Esophagus muscularis mucosa (tissue), 4 donors: Measurements from ENCODE around the gene MNAT1. TPM values are rescaled to one million over a fixed set of nuclear protein-coding genes. Genes with fewer than 3 reads are reported as not detected.
"Not testable (repeated sequence)": the region's sequence is repeated elsewhere in the genome, so short reads cannot be mapped to it uniquely, and the experiment has no call there.

ENCODE experiments used
- DNase-seq: peaks from one replicate; pipeline ENCODE4 v3.0.0-alpha.2; 2017; ENCODE audit errors: extremely low spot score
- H3K27ac ChIP-seq, 4 donors: fragments of 200-600 bp; sonication (generic); replicated peaks in 1 of 4; 1 replicate in 3 of 4; 2 replicates in 1 of 4; pipeline ENCODE4 v1.5.1; 2016 to 2019; ENCODE audit warnings: mild to moderate bottlenecking in 1 of 4
- H3K27me3 ChIP-seq, 4 donors: fragments of 200-600 bp; sonication (generic); one replicate each; pipeline versions ENCODE4 v1.5.1 to v1.6.0; 2016 to 2019
- H3K36me3 ChIP-seq, 4 donors: fragments of 200-600 bp; sonication (generic); one replicate each; pipeline ENCODE4 v1.5.1; 2016 to 2019
- H3K4me1 ChIP-seq, 4 donors: fragments of 200-600 bp; sonication (generic); one replicate each; pipeline ENCODE4 v1.5.1; 2016 to 2019
- H3K4me3 ChIP-seq, 4 donors: fragments of 200-600 bp; sonication (generic); 1 replicate in 2 of 4; 2 replicates in 2 of 4; pipeline ENCODE4 v1.5.1; 2016 to 2019; ENCODE audit warnings: mild to moderate bottlenecking in 4 of 4, moderate library complexity in 1 of 4
- H3K9me3 ChIP-seq, 4 donors: fragments of 200-600 bp; sonication (generic); 1 replicate in 3 of 4; 2 replicates in 1 of 4; pipeline ENCODE4 v1.5.1; 2016 to 2019
- EP300 ChIP-seq: sonication (generic); formaldehyde crosslinking; IDR thresholded peaks from one replicate; pipeline ENCODE4 v1.6.1; 2017; ENCODE audit warnings: antibody characterized with exemption
- POLR2A ChIP-seq: fragments of 450-650 bp; IDR thresholded peaks from one replicate; pipeline ENCODE4 v1.6.1; 2017; ENCODE audit warnings: antibody characterized with exemption, moderate library complexity, mild to moderate bottlenecking, low read depth
- POLR2AphosphoS5 ChIP-seq, 2 donors: sonication (generic); formaldehyde crosslinking; IDR thresholded peaks; one replicate each; pipeline ENCODE4 v1.6.1; 2017; ENCODE audit warnings: antibody characterized with exemption in 2 of 2
- WGBS: methylation state at CpG from one replicate; pipeline ENCODE4 v1.1.5; 2018; 5-methylcytosine and 5-hydroxymethylcytosine counted together
- intact Hi-C: fragments of 100-400 bp; cut with DNase I; formaldehyde crosslinking; loops from one replicate; pipeline ENCODE4 v1.15.1; 2023
- total RNA-seq, 4 donors: library from RNA; depleted of rRNA; stranded (reverse); fragments of >200 nt; gene quantifications; one replicate each; pipeline versions ENCODE4 v1.1.0 to v1.2.1, GENCODE V29; 2016
- TF ChIP-seq, protein P1 (sequence below), 3 experiments: fragments of 200-600 bp in 2 of 3; fragments of 450-650 bp in 1 of 3; sonication (generic) in 2 of 3; IDR thresholded peaks; one replicate each; pipeline ENCODE4 v1.5.1; 2017 to 2019; ENCODE audit warnings: antibody characterized with exemption in 3 of 3, mild to moderate bottlenecking in 2 of 3, moderate library complexity in 1 of 3

The MNAT1 gene
- total RNA-seq, 4 donors from 2014 or later = 34.9 to 48.2 (median 38.1) TPM

DNA sequence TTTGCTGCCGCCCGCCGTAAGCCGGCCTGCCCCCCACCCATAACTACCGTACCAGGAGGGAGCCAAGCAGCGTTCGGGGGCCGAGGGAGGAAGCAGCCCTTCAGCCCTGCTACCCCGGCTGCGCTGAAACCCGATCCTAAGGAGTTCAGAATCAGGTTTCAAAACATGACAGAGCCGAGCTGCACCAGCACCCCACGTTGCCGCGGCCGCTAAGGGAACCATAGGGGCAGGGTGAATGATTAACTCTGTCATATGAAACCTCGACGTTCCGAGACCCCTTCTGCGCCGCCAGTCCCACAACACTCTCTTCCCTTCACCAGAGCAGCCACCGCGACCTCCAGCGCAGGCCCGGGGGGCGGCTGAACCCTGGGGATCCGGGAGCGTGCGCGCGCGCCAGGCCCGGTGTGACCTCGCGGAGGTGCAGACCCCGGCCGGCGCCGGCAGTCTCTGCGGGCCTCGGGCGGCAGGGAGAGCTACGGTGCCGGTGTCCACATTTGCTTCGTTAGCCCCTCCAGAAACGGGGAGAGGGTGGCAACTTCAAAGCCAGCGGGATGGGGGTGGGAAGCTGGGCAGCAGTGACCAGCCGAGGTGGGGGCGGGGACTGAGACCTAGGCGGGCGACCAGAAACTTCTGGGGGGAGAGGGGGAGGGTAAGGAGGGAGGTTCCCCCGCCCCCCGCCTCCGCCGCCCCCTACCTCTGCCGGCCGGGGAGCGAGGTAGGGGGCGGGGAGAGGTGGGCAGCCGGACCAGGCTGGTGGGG lies 12.0 kb upstream of the MNAT1 start:
- Histone ChIP-seq H3K4me3 (peak overlapping the region; percentile 71 to 82 (median 76)), H3K27me3 (peaks cover 0 to 28% (median 0%) of the 10 kb centered on the region in 4 donors), H3K9me3 (no peaks in the 10 kb centered on the region), H3K4me1 (peaks cover 20 to 36% (median 25%) of the 10 kb centered on the region in 4 donors), H3K36me3 (no peaks in the 10 kb centered on the region), H3K27ac (peak overlapping the region; percentile 69 to 84 (median 72))
- WGBS = under 1% methylated on average over 31 of the region's 60 CpGs
- DNase-seq = no peak
- intact Hi-C loops = loop anchor here (5.0 kb wide), 2 partner anchors 65 to 305 kb away; no protein-coding TSS in a partner anchor
- TF ChIP-seq EP300 (no peak), POLR2A (no peak), POLR2AphosphoS5 (IDR thresholded peaks at IDR 0.05) (no peak)
- TF ChIP-seq, protein P1, sequence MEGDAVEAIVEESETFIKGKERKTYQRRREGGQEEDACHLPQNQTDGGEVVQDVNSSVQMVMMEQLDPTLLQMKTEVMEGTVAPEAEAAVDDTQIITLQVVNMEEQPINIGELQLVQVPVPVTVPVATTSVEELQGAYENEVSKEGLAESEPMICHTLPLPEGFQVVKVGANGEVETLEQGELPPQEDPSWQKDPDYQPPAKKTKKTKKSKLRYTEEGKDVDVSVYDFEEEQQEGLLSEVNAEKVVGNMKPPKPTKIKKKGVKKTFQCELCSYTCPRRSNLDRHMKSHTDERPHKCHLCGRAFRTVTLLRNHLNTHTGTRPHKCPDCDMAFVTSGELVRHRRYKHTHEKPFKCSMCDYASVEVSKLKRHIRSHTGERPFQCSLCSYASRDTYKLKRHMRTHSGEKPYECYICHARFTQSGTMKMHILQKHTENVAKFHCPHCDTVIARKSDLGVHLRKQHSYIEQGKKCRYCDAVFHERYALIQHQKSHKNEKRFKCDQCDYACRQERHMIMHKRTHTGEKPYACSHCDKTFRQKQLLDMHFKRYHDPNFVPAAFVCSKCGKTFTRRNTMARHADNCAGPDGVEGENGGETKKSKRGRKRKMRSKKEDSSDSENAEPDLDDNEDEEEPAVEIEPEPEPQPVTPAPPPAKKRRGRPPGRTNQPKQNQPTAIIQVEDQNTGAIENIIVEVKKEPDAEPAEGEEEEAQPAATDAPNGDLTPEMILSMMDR (IDR thresholded peaks at IDR 0.05) = no peak

DNA sequence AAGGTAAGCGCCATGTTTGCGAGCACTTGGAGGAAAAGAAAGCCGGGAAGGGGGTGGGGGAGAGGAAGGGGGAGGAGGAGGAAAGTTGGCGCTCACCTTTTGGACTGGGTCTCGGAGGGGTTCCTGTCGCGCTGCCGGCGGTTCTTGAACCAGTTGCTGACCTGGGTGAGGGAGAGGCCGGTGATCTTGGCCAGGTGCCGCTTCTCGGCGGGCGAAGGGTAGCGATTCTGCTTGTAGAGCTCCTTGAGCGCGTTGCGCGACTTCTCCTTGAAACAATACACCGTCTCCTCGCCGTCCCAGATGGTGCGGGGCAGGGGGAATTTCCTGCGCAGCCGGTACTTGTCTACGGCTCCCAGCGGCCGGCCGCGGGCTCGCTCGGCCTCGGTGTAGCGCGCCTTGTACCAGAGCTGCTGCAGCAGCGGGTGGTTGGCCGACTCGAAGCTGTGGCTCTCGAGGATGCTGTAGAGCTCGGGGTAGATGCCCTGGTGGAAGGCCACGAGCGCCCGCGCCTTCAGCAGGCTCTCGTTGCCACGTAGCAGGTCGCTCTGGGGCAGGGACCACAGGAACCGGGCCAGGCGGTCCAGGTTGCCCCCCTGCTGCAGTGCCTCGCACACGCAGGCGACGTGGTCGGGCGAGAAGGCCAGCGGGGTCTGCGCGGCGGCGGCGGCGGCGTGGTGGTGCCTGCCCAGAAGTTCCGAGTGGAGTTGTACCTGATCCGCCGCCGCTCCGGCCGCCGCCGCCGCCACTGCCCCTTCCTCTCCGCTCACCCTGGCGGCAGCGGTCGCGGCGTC lies 11.2 kb upstream of the MNAT1 start:
- TF ChIP-seq EP300 (no peak), POLR2AphosphoS5 (IDR thresholded peaks at IDR 0.05) (no peak), POLR2A (no peak)
- TF ChIP-seq, protein P1 (IDR thresholded peaks at IDR 0.05) = no peak
- peak overlapping the region; percentile 69 to 84 (median 72) for H3K27ac ChIP-seq
- H3K9me3 ChIP-seq = no peaks in the 10 kb centered on the region
- intact Hi-C loops = loop anchor here (5.0 kb wide), 2 partner anchors 66 to 304 kb away; no protein-coding TSS in a partner anchor
- peaks cover 0 to 32% (median 0%) of the 10 kb centered on the region in 4 donors for H3K27me3 ChIP-seq
- under 1% methylated on average over 16 of the region's 78 CpGs for WGBS
- no peak for DNase-seq
- peak overlapping the region; percentile 71 to 82 (median 76) for H3K4me3 ChIP-seq
- no peaks in the 10 kb centered on the region for H3K36me3 ChIP-seq
- peaks cover 20 to 36% (median 25%) of the 10 kb centered on the region in 4 donors for H3K4me1 ChIP-seq

DNA sequence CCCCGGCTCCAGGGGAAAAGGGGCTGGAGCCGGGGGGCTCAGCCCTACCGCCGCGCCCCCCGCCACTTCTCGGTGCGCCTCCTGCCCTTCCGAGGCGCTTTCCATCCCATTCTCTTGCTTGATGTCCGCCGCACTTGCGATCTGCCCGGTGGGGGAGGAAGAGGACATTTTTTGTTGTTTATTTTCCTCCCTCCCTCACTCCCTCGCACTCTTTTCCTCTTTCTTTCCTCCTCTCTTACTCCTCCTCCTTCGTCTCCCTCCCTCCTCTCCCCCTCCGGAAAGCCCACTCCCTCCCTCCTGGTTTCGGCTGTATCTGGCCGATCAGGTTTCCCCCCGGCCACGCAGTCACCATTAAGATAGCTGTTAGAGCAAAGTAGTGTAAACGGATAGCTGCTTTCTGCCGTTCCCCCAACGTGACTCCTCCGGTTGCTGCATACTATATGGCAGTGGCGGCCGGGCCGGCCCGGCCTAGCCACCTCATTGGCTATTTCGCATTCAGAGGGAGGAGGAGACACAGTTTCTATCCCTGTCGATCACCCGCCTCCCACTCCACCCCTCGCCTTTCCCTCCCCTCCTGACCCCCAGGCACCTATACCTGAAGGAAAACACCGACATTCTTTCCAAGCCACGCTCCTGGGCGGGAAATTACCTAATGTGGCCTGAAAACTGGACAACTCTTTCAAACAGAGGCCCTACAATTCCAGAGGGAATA lies 10.5 kb upstream of the MNAT1 start, which contains the start of gene SIX4:
Gene SIX4, minus strand, starts transcription at position 445 of the 712 bp plus-strand sequence. Its CDS starts 277 bp downstream, at position 168.
- H3K27ac ChIP-seq = peak within 1 kb of the TSS; percentile 69 to 84 (median 72)
- TF ChIP-seq EP300 (no peak), POLR2AphosphoS5 (IDR thresholded peaks at IDR 0.05) (peak; percentile 58 to 62), POLR2A (no peak)
- TF ChIP-seq, protein P1 (IDR thresholded peaks at IDR 0.05) = no peak
- intact Hi-C loops = loop anchor here (5.0 kb wide), 2 partner anchors 67 to 303 kb away; no protein-coding TSS in a partner anchor

DNA sequence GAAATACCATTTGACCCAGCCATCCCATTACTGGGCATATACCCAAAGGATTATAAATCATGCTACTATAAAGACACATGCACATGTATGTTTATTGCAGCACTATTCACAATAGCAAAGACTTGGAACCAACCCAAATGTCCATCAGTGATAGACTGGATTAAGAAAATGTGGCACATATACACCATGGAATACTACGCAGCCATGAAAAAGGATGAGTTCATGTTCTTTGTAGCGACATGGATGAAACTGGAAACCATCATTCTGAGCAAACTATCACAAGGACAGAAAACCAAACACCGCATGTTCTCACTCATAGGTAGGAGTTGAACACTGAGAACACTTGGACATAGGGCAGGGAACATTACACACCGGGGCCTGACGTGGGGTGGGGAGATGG lies 3.3 kb upstream of the MNAT1 start:
- H3K4me1 ChIP-seq = peaks cover 13 to 17% (median 16%) of the 10 kb centered on the region in 4 donors
- WGBS = 92% methylated on average over 5 of the region's 5 CpGs
- H3K36me3 ChIP-seq, DNase-seq, H3K9me3 ChIP-seq, intact Hi-C loops, H3K27ac ChIP-seq, H3K4me3 ChIP-seq, H3K27me3 ChIP-seq: not testable (repeated sequence)

More for the DNA sequence above, 10.5 kb upstream of the MNAT1 start, which contains the start of gene SIX4:
- Histone ChIP-seq H3K36me3 (no peaks in the 10 kb centered on the region), H3K4me1 (peaks cover 20 to 36% (median 25%) of the 10 kb centered on the region in 4 donors), H3K27me3 (peaks cover 0 to 32% (median 0%) of the 10 kb centered on the region in 4 donors), H3K4me3 (peak within 1 kb of the TSS; percentile 71 to 82 (median 76)), H3K9me3 (no peaks in the 10 kb centered on the region)
- DNase-seq = no peak
- WGBS = 3% methylated on average over 35 of the region's 36 CpGs
